Measurements from ENCODE around the gene ALKBH5.

ALKBH5 gene

DNA sequence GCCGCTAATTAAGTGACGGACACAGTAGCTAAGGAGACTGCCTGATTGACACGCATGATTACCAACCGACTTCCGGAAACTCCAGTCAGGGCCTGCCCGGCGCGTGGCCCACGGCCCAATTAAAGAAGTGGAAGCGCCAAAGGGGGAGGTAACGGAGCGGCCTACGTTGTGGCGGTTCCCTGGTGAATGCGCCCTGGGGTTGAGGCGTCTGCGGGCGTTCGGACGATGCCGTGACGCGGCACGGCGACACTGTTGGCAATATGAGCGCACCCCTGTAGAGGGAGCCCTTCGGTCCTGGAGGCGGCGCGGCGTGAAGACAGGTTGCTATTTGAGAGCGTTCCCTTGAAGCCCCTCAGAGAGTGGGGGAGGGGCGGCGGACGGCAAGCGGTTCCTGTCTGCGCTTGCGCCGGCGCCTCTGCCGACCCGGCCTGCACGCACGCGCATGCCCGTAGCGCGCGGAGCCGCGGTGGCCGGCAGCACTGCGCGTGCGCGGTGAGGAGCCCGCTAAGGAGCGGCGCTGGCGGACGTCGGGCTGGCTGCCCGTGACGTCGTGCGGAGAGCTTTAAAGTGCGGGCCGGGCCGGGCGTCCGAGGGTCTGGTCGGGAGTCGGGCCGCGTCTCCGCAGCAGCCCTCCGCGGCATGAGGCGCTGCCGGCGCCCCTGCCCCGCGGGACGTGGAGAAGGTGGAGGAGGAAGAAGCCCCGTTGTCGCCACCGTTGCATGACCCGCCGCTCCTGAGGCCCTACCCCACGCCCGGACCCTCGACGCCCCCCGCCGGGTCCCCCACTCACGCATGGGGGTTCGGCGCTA lies at the start of gene ALKBH5:
Gene ALKBH5, plus strand, starts transcription at position 495 of the 809 bp plus-strand sequence. CDS start 416 bp downstream, outside the sequence.
- peak; percentile 85 to 89 for DNase-seq

DNA sequence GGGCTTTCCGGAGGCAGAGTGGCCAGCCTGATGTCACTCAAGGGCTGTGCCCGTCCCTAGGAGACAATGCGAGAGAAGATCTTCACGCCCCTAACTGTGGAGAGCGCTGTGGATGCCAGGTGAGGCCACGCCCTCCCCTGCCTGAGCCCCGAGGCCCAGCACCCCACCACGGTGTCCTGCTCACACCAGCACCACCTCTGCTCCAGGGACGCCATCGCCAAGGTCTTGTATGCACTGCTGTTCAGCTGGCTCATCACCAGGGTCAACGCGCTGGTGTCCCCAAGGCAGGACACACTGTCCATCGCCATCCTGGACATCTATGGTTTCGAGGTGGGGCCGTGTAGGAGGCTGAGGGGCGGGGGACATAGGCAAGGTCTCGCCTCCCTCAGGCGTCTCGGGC lies 47.3 kb upstream of the ALKBH5 start:
- DNase-seq, result no peak

DNA sequence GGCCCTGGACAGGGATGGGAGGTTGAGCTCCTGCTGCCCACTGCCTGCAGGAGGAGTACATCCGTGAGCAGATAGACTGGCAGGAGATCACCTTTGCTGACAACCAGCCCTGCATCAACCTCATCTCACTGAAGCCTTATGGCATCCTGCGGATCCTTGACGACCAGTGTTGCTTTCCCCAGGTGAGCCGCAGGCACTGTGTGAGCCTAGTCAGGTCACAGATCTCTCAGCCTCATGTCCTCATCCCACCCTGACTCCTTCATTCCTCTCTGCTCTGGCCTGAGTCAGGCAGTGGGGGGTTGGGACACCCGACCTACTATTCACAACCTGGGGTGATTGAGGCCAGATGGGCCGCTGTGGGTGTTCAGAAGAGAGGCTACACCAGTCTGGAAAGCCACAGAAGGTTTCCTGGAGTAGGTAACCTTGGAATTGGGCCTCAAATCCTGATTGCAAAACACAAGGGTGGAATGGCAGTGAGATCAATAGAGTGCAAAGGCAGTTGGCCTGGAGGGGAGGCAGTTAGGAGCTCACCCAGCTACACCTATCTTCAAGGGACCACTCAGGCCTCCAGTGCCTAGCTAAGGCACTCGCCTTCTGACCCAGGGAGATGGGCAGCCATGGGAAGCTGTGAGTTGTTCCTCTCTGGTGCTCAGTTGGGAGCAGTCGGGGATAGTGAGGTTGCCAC lies 45.4 kb upstream of the ALKBH5 start:
- no peak for DNase-seq

DNA sequence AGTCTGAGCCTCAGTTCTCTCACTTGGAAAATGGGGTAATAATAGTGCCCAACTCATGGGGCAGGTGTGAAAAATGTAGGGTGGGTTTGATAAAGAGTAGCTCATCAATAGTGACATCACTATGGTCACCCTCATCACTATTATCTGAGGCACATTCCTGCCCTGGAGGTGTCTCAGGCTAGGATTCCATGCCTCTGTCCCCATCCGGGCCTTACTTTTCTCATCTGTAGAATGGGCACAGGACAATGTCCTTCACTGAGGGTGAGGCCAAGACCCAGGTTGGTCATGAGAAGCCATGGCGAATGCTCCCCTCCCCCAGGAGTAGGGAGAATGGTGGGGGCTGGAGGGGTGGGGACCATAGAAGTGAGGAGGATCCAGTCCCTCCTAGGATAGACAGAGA lies 44.5 kb upstream of the ALKBH5 start:
- DNase-seq, result no peak

DNA sequence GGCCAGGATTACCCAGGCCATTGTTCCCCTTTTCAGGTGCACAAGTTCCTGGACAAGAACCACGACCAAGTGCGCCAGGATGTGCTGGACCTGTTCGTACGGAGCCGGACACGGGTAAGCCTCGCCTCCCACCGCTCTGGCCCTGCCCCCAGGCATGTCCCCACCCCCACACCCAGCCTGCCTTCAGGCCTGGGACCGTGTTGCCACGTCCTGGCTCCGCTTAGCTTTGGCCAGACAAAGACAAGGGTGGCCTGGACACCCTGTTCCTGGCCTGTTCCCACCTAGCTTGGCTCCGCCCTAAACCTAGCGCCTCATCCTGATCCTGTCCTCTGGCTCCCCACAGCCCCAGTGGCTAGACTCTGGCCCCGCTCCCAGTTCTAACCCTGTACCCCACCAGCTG lies 44.1 kb upstream of the ALKBH5 start:
- no peak for DNase-seq

- peak in 1 of 2 experiments; percentile 0 for DNase-seq
Observed at GRCh38 chr17:18139949-18140348, 43.7 kb upstream of the ALKBH5 start.

- DNase-seq, result no peak
Observed at GRCh38 chr17:18140648-18141047, 43.0 kb upstream of the ALKBH5 start.

DNA sequence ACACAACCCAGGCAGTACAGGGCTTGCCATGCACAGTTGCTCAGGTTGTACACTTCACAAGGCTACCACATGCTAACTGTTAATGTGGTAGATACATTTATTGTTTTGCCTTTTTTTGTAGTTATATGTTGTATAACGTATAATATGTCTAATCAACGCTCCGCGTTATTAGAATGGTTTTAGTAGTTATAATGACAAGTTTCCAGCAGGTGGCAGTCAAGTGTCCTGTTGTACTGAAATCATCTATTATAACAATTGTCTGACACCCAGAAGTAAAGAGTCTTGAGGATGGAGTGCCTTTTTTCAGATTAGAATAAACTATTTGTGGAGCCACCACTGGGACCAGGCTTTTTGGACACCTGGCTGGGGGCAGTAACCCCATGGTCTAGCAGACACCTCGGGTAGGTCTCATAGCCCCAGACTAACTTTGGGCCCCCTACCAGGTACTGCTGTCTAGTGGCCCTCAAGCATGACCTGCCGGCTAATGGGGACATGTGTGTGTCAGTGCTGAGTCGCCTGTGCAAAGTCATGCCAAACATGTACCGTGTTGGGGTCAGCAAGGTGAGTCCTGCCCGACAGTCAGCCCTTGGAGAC lies 42.3 kb upstream of the ALKBH5 start:
- DNase-seq, result peak; percentile 32

DNA sequence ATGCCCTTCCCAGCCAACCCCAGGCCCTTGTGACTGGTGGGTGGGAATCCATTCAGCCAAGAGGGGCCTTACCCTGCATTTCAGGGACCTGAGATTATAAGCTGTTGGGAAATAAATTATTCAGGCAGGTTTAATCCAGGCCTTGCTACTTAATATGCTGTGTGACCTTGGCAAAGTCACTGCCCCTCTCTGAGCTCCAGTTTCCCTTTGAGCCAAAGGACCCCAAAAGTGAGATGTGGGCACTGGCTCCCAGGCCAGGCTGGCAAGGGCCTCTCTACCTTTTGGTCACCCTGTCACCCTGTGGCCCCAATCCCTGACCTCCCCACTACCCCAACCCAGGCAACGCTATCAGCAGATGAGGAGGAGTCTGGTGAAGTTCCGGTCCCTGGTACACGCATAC lies 41.2 kb upstream of the ALKBH5 start:
- no peak for DNase-seq

DNA sequence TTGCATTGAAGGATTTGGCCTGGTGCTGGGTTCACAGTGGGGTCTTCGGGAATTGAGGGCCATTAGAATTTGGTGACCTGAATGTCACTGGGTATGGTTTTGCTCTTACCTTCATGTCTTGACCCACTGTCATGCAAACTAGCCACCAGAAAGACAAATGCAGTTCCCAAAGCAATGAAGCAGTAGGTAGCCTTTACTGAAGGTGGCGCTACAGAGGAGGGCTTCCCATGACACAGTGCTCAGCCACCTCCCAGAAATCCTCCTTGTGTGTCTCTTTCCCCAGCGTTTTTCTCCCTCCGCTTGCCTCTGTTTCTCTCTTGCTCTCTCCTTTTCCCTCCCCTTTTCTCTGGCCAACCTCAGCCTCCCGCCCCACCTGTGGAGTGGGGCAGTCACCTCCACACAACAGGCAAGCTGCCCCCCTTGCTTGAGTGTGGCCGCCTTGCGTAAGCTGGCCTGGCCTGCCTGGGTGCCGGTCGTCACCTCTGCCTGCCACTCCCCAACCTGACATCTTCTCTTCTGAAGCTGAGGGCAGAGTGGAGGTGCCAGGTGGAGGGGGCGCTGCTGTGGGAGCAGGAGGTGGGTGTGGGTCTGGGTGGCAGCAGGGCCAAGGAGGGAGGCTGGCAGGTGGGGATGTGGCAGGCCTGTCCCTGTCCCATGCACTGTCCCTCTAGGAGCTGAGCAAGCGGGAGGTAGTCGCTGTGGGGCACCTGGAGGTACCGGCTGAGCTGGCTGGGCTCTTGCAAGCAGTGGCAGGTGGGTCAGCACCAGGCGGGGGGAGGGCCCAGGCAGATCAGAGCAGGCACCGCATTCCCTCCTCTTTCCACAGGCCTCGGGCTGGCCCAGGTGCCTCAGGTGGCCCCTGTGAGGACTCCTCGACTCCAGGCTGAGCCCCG lies 40.3 kb upstream of the ALKBH5 start:
- DNase-seq, result no peak

DNA sequence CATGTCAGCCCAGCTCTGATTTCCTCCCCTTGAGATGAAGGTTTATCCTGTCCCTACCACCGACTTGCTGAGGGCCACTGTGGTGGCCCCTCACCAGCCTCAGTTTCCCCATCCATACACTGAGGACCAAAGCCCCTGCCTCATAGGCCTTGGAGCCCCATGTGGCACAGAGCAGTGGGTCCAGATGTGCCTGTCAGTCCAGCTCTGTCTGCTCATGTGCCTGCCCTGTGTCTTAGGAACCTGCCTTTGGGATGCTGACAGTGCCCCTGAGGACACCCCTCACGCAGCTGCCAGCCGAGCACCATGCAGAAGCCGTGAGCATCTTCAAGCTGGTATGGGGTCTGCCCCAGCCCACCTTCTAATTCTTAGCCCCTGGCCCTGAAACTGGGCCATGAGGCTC lies 39.4 kb upstream of the ALKBH5 start:
- no peak for DNase-seq

DNA sequence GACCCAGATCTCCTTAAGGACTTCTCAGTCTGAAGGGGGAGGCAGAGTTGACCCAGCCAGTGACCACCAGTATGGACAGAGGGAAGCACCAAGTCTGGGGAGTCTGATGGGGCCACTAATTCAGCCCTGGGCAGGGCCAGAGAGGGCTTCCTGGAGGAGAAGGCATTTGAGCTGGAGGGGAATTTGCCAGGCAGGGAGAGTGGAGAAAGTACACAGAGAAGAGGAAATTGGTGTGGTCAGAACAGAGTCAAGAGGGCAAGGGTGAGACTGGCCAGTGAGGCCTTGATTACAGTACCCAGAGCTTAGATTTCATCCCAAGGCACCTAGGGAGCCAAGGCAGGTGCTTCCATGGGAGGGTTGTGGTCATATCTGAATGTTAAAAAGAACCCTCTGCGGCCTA lies 38.8 kb upstream of the ALKBH5 start:
- no peak for DNase-seq

GRCh38 chr17:18145811-18146210 lies 37.8 kb upstream of the ALKBH5 start:
- DNase-seq, result no peak

DNA sequence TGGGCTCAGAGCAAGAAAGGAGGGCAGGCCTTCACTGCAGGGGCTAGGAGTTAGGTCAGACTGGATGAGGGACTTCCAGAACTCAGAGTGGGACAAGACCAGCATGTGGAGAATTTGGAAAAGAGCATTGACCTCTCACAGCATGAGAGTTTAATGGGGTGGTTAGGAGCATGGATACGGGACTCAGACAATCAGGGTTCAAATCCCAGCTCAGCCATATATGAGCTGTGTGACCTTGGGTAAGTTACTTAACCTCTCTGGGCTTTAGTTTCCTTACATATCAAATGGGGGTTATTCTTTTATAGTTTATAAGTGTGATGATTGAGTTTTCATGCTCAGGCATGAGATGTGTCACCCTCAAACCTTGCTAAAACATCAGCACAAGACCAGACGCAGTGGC lies 37.4 kb upstream of the ALKBH5 start:
- DNase-seq, result no peak

DNA sequence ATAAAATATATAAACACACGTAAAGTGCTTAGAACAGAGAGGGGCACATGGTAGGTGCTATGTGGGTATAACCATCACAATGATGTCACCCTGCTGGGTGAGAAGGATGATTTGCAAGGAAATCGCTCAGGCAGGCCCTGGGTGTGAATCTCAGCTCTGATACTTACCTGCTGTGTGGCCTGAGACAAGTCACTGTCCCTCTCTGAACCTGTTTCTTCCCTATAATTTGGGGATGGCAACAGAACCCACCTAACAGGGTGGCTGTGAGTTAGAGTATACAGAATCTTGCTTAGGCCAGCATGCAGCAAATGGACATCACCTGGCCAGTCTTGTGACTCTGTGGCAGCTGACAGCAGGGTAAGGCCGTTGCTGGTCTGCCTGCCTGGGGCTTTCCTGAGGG lies 36.6 kb upstream of the ALKBH5 start:
- DNase-seq, result no peak

DNA sequence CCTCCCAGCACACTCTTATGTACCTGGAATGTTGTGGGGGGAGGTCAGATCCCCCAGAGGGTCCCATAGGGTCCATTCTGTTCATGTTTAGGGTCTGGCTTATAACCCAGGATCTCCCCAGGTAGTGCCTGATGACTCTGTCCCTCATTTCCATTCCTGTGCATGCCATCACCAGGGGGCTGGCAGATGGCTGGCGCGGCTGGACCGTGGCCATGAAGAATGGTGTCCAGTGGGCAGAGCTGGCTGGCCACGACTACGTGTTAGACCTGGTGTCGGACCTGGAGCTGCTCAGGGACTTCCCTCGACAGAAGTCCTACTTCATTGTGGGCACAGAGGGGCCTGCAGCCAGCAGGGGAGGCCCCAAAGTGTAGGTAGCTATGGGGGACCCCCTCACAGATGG lies 35.0 kb upstream of the ALKBH5 start:
- no peak for DNase-seq

DNA sequence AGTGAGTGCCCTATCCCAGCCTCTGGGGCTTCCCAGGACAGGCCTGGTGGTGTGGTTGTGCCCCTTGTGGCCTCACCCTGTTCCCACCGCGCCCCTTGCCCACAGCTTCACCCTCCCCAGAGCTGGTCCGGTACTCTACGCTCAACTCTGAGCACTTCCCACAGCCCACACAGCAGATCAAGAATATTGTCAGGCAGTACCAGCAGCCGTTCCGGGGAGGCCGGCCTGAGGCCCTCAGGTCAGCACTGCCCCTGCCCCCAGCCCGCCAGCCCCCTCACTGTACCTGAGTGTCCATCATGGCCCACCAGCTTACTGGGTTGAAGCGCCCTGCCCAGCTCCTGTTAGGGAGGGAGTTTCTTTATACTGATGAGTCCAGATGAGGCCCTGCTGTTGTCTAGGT lies 32.3 kb upstream of the ALKBH5 start:
- no peak for DNase-seq

- no peak for DNase-seq
Observed at GRCh38 chr17:18155179-18155578, 28.4 kb upstream of the ALKBH5 start.

DNA sequence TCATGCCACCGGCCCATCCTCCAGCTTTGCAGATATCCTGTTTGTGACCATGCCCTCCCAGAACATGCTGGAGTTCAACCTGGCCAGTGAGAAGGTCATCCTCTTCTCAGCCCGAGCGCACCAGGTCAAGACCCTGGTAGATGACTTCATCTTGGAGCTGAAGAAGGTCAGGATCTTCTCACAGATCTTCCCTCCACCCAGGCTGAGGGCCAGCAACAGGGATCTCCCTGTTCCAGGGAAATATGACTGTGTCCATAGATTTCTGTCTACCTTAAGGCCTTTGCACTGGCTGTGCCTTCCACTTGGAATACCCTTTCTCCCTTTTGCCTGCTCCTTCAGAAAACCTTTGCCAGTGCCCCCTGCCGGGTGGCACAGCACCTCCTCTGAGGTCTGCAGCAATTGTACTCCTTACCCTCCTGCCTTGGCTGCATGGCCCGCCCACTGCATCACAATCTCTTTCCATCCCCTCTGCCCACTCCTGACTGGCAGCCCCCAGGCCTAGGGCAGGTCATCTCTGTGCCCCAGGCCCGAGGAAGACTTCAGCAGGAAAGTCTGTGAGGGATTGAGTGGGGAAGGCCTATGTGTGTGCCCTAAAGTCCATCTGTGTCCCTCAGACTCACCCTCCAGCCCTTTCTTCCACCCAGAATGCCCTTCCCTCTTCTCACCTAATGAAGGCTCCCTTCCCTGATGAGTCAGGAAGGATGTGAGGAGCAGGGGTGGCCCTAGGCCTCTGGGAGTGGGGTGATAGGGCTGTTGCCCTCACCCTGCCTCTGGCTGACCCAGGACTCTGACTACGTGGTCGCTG lies 27.3 kb upstream of the ALKBH5 start:
- no peak for DNase-seq

- no peak for DNase-seq
Observed at GRCh38 chr17:18156976-18157280, 26.7 kb upstream of the ALKBH5 start.

DNA sequence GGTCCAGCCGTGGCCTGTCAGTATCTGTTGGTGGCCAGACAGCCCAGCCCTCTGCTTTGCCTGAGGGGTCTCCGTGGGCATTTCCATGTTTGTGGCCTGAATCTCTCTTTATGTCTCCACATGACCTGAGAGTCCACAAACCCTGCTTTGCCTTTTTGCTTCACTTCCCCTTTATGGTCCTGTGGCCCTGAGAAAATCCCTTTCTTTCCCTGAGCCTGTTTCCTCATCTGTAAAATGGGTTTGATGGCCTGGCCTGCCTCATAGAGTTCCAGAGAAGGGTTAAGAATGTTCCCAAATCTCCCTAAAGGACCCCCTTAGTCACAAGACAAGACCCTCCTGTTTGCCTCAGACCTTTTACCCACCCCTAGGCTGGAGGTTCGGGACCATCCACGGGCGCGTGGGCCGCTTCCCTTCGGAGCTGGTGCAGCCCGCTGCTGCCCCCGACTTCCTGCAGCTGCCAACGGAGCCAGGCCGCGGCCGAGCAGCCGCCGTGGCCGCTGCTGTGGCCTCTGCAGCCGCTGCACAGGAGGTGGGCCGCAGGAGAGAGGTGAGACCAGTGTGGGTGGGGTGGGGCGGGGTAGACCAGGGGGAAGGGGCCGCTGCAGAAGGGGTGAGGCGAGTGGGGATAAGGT lies 26.2 kb upstream of the ALKBH5 start:
- no peak for DNase-seq

DNA sequence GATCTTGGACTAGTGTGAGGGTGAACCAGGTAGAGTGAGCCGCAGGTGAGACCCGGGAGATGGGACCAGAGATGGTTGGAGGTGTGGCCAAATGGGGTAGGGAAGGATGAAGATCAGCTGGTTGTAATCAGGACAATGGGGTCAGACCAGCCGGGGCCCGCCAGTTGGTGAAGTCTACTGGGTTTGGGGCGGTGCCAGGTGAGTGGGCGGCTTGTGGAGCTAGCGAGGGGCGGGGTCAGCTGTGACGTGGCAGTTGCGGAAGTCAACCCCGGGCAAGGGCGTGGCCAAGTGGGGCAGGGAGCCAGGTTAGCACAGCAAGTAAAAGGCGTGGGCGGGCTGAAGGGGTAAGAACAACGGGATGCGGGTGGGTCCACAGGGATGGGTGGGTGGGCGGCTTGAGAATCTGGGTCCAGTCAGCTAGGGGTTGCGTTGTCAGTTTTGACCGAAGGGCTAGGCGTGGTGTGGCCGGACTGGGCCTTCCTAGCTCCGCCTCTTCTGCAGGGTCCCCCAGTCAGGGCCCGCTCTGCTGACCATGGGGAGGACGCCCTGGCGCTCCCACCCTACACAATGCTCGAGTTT lies 25.5 kb upstream of the ALKBH5 start:
- no peak for DNase-seq

Data from AML-193 (cell line).